GM23338 (cell line): ENCODE data around the gene ABCC10.
"Not testable (repeated sequence)": the region's sequence is repeated elsewhere in the genome, so short reads cannot be mapped to it uniquely, and the experiment has no call there.

ENCODE experiments used
- CTCF ChIP-seq, 2 experiments: fragments of 200-600 bp in 1 of 2; sonication (generic) in 1 of 2; conservative IDR thresholded peaks; 2 replicates each; pipeline versions ENCODE4 v1.5.1 to v1.6.1; 2016 to 2017; ENCODE audit warnings: antibody characterized with exemption in 2 of 2, low read depth in 2 of 2, mild to moderate bottlenecking in 2 of 2, moderate library complexity in 1 of 2
- POLR2AphosphoS5 ChIP-seq: IDR thresholded peaks from 2 replicates; pipeline ENCODE4 v1.6.1; 2016; ENCODE audit warnings: antibody characterized with exemption, low read depth
- REST ChIP-seq: IDR thresholded peaks from one replicate; pipeline ENCODE4 v1.6.1; 2018; ENCODE audit warnings: antibody characterized with exemption; ENCODE audit not compliant: unreplicated experiment
- STAT1 ChIP-seq: IDR thresholded peaks from one replicate; pipeline ENCODE4 v1.6.1; 2016; ENCODE audit warnings: antibody characterized with exemption; ENCODE audit not compliant: unreplicated experiment

DNA sequence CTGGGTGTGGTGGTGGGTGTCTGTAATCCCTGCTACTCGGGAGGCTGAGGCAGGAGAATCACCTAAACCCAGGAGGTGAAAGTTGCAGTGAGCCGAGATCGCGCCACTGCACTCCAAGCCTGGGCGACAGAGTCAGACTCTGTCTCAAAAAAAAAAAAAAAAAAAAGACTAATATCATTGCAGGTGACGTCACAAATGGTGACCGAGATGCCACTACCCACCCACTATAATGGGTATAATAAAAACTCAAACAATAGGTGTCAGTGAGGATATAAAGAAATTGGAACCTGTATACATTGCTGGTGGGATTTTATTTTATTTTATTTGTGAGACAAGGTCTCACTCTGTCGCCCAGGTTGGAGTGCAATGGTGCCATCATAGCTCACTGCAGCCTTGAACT is 12.1 kb upstream of the ABCC10 start:
- not testable (repeated sequence) for TF ChIP-seq CTCF (conservative IDR thresholded peaks at IDR 0.05; ENCODE audit: low read depth in 2 of 2); REST; POLR2AphosphoS5; STAT1
